H9 (cell line): ENCODE data around the gene GSN. TPM values are rescaled to one million over a fixed set of nuclear protein-coding genes. Genes with fewer than 3 reads are reported as not detected.

Experiments used
- DNase-seq: peaks from one replicate; pipeline ENCODE4 v3.0.0-alpha.2; 2017
- H2AFZ ChIP-seq: one replicate; pipeline ENCODE4 v1.6.1; 2013; ENCODE audit warnings: mild to moderate bottlenecking, low read length, control low read depth, moderate library complexity
- H2AK5ac ChIP-seq: 2 replicates; pipeline ENCODE4 v1.6.1; 2013; ENCODE audit warnings: low read length, control low read depth, mixed read lengths; ENCODE audit not compliant: insufficient read length
- H2BK120ac ChIP-seq: one replicate; pipeline ENCODE4 v1.6.1; 2013; ENCODE audit warnings: low read depth, mild to moderate bottlenecking, low read length, control low read depth, inconsistent platforms; ENCODE audit not compliant: poor library complexity, severe bottlenecking
- H2BK12ac ChIP-seq: 2 replicates; pipeline ENCODE4 v1.6.1; 2013; ENCODE audit warnings: low read length, control low read depth, mixed read lengths, low read depth; ENCODE audit not compliant: insufficient read length
- H2BK15ac ChIP-seq: 2 replicates; pipeline ENCODE4 v1.6.1; 2013; ENCODE audit warnings: low read depth, low read length, control low read depth
- H2BK20ac ChIP-seq: one replicate; pipeline ENCODE4 v1.6.1; 2013; ENCODE audit warnings: low read depth, mild to moderate bottlenecking, low read length, control low read depth, inconsistent platforms; ENCODE audit not compliant: poor library complexity, severe bottlenecking
- H2BK5ac ChIP-seq: 2 replicates; pipeline ENCODE4 v1.6.1; 2013; ENCODE audit warnings: low read length, control low read depth, mixed read lengths; ENCODE audit not compliant: insufficient read length
- H3K14ac ChIP-seq: 2 replicates; pipeline ENCODE4 v1.6.1; 2013; ENCODE audit warnings: low read length, control low read depth; ENCODE audit not compliant: insufficient read depth
- H3K18ac ChIP-seq: 2 replicates; pipeline ENCODE4 v1.6.1; 2013; ENCODE audit warnings: low read depth, mild to moderate bottlenecking, mixed read lengths, low read length, control low read depth; ENCODE audit not compliant: insufficient read length
- H3K23ac ChIP-seq: 2 replicates; pipeline ENCODE4 v1.6.1; 2013; ENCODE audit warnings: low read length, control low read depth, mixed read lengths, low read depth; ENCODE audit not compliant: insufficient read length
- H3K23me2 ChIP-seq: 2 replicates; pipeline ENCODE4 v1.6.1; 2013; ENCODE audit warnings: low read depth, mild to moderate bottlenecking, mixed read lengths, low read length, control low read depth; ENCODE audit not compliant: insufficient read length, poor library complexity, severe bottlenecking
- H3K27ac ChIP-seq: 2 replicates; pipeline ENCODE4 v1.5.1; 2013; ENCODE audit warnings: low read length, control low read depth, mixed read lengths, low read depth; ENCODE audit not compliant: insufficient read length
- H3K27me3 ChIP-seq: 2 replicates; pipeline ENCODE4 v1.6.1; 2013; ENCODE audit warnings: low read length, control low read depth, inconsistent platforms; ENCODE audit not compliant: insufficient read depth
- H3K4ac ChIP-seq: 2 replicates; pipeline ENCODE4 v1.6.1; 2013; ENCODE audit warnings: low read depth, mild to moderate bottlenecking, control low read depth, inconsistent platforms, low read length, moderate library complexity
- H3K4me1 ChIP-seq: 2 replicates; pipeline ENCODE4 v1.6.1; 2013; ENCODE audit warnings: low read length, control low read depth, inconsistent platforms; ENCODE audit not compliant: insufficient read depth
- H3K4me2 ChIP-seq: 2 replicates; pipeline ENCODE4 v1.6.1; 2013; ENCODE audit warnings: low read length, control low read depth, mixed read lengths; ENCODE audit not compliant: insufficient read length, insufficient read depth
- H3K56ac ChIP-seq: 2 replicates; pipeline ENCODE4 v1.6.1; 2013; ENCODE audit warnings: low read depth, mild to moderate bottlenecking, mixed read lengths, low read length, control low read depth; ENCODE audit not compliant: insufficient read length
- H3K79me1 ChIP-seq: 2 replicates; pipeline ENCODE4 v1.6.1; 2013; ENCODE audit warnings: low read depth, mild to moderate bottlenecking, moderate library complexity, low read length, control low read depth, inconsistent platforms; ENCODE audit not compliant: insufficient read depth, poor library complexity, severe bottlenecking
- H3K79me2 ChIP-seq: 2 replicates; pipeline ENCODE4 v1.6.1; 2013; ENCODE audit warnings: low read length, control low read depth, inconsistent platforms; ENCODE audit not compliant: insufficient read depth
- H3K9ac ChIP-seq: 2 replicates; pipeline ENCODE4 v1.6.1; 2013; ENCODE audit warnings: low read length, control low read depth, mixed read lengths; ENCODE audit not compliant: insufficient read length; ENCODE audit errors: extremely low read depth
- H3K9me3 ChIP-seq: one replicate; pipeline ENCODE4 v1.6.1; 2013; ENCODE audit warnings: low read depth, low read length, inconsistent platforms; ENCODE audit not compliant: control insufficient read depth
- H3T11ph ChIP-seq: one replicate; pipeline ENCODE4 v1.6.1; 2013; ENCODE audit warnings: mild to moderate bottlenecking, low read length, control low read depth, inconsistent platforms
- H4K20me1 ChIP-seq: one replicate; pipeline ENCODE4 v1.6.1; 2013; ENCODE audit not compliant: control insufficient read depth, insufficient read length, insufficient read depth
- H4K5ac ChIP-seq: 2 replicates; pipeline ENCODE4 v1.6.1; 2013; ENCODE audit warnings: low read depth, mild to moderate bottlenecking, mixed read lengths, low read length, control low read depth; ENCODE audit not compliant: insufficient read length
- H4K8ac ChIP-seq: replicated peaks from 2 replicates; pipeline ENCODE4 v1.6.1; 2013; ENCODE audit warnings: low read length, control low read depth, mixed read lengths, low read depth; ENCODE audit not compliant: insufficient read length
- H4K91ac ChIP-seq: 2 replicates; pipeline ENCODE4 v1.6.1; 2013; ENCODE audit warnings: low read depth, mild to moderate bottlenecking, moderate library complexity, mixed read lengths, low read length, control low read depth; ENCODE audit not compliant: insufficient read length
- H3K27ac Mint-ChIP-seq, 3 experiments: 2 replicates in 2 of 3; 3 replicates in 1 of 3; pipeline ENCODE4 v1.8.0; 2020 to 2021; ENCODE audit warnings: mixed read lengths in 3 of 3, mild to moderate bottlenecking in 1 of 3, moderate library complexity in 1 of 3
- H3K27me3 Mint-ChIP-seq: 2 replicates; pipeline ENCODE4 v1.8.0; 2021; ENCODE audit warnings: low read depth, mild to moderate bottlenecking, moderate library complexity, mixed read lengths
- H3K36me3 Mint-ChIP-seq, 3 experiments: 2 replicates in 2 of 3; 3 replicates in 1 of 3; pipeline ENCODE4 v1.8.0; 2020 to 2021; ENCODE audit warnings: low read depth in 3 of 3, mixed read lengths in 3 of 3; ENCODE audit not compliant: insufficient read depth in 1 of 3
- H3K4me1 Mint-ChIP-seq, 2 experiments: 2 replicates each; pipeline ENCODE4 v1.8.0; 2020; ENCODE audit warnings: mixed read lengths in 2 of 2
- H3K4me3 Mint-ChIP-seq, 2 experiments: 2 replicates in 1 of 2; 3 replicates in 1 of 2; pipeline ENCODE4 v1.8.0; 2020 to 2021; ENCODE audit warnings: mild to moderate bottlenecking in 2 of 2, mixed read lengths in 2 of 2, moderate library complexity in 1 of 2
- H3K9me3 Mint-ChIP-seq, 2 experiments: 2 replicates in 1 of 2; 3 replicates in 1 of 2; pipeline ENCODE4 v1.8.0; 2020; ENCODE audit warnings: mild to moderate bottlenecking in 2 of 2, mixed read lengths in 2 of 2, moderate library complexity in 1 of 2
- WGBS: extraction: QIAGEN DNeasy Blood & Tissue Kit; methylation state at CpG from one replicate; pipeline ENCODE4 v1.1.7; 2013; ENCODE audit warnings: missing lambda C conversion rate, low lambda C conversion rate, mixed read lengths; ENCODE audit not compliant: insufficient read length; ENCODE audit errors: extremely low coverage; 5-methylcytosine and 5-hydroxymethylcytosine counted together
- total RNA-seq: library from RNA; stranded (reverse); gene quantifications from 2 replicates; pipeline ENCODE4 v1.2.1, GENCODE V29; 2021
- TF ChIP-seq, protein P1 (sequence below): fragments of 200-600 bp; sonication (generic); conservative IDR thresholded peaks from 3 replicates; pipeline ENCODE4 v1.8.0; 2021; ENCODE audit warnings: antibody characterized with exemption, mild to moderate bottlenecking

GSN gene
- total RNA-seq, 1 experiment from 2014 or later, result 14.9 TPM

DNA sequence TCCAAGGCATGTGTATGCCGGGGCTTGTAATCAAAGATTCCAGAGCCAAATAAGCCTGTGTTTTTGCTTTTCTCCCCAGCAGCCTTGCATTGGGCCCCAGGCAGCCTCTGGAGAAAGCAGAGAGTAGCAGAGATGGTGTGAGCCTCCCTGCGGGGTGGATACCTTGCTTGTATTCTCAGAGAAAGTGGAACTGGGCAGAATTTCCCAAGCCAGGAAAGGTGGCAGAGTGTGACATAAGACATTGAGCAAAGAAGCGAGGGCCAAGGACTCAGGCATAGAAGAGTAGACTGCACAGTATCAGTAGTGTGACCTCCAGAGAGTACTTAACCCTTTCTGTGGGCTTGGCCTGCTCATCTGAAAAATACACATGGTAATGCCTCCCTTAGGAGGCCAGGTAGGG lies 1.6 kb upstream of the GSN start:
- peaks cover 0 to 2% (median 0%) of the 10 kb centered on the region in 3 experiments; a peak in 1 of 7 replicates for H3K36me3 Mint-ChIP-seq

More for the DNA sequence above, 1.6 kb upstream of the GSN start:
- no peaks in the 10 kb centered on the region for H3K9me3 ChIP-seq
- no peak overlapping the region for H3T11ph ChIP-seq
- H2BK20ac ChIP-seq, result no peak overlapping the region
- DNase-seq, result no peak
- H3K9ac ChIP-seq, result no peak overlapping the region
- Mint-ChIP-seq H3K9me3 (no peaks in the 10 kb centered on the region), H3K4me3 (no peak overlapping the region), H3K27me3 (peaks cover 91% of the 10 kb centered on the region), H3K27ac (no peak overlapping the region), H3K4me1 (peaks cover 32 to 37% of the 10 kb centered on the region in 2 experiments)
- H3K79me1 ChIP-seq, result no peaks in the 10 kb centered on the region
- H4K91ac ChIP-seq, result no peak overlapping the region
- no peak overlapping the region for H2AFZ ChIP-seq
- peaks cover 19% of the 10 kb centered on the region for H3K23me2 ChIP-seq
- H2BK15ac ChIP-seq, result no peak overlapping the region
- H3K27me3 ChIP-seq, result peaks cover 22% of the 10 kb centered on the region; the same call in 1 of the 2 replicates
- no peak overlapping the region for H2BK12ac ChIP-seq
- no peaks in the 10 kb centered on the region for H4K20me1 ChIP-seq
- no peak overlapping the region for H2BK5ac ChIP-seq
- H3K27ac ChIP-seq, result no peak overlapping the region
- no peak overlapping the region for H3K14ac ChIP-seq
- H4K8ac ChIP-seq, result no peak overlapping the region
- no peak overlapping the region for H3K4ac ChIP-seq
- TF ChIP-seq, protein P1, sequence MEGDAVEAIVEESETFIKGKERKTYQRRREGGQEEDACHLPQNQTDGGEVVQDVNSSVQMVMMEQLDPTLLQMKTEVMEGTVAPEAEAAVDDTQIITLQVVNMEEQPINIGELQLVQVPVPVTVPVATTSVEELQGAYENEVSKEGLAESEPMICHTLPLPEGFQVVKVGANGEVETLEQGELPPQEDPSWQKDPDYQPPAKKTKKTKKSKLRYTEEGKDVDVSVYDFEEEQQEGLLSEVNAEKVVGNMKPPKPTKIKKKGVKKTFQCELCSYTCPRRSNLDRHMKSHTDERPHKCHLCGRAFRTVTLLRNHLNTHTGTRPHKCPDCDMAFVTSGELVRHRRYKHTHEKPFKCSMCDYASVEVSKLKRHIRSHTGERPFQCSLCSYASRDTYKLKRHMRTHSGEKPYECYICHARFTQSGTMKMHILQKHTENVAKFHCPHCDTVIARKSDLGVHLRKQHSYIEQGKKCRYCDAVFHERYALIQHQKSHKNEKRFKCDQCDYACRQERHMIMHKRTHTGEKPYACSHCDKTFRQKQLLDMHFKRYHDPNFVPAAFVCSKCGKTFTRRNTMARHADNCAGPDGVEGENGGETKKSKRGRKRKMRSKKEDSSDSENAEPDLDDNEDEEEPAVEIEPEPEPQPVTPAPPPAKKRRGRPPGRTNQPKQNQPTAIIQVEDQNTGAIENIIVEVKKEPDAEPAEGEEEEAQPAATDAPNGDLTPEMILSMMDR, result no peak
- no peak overlapping the region for H2AK5ac ChIP-seq
- no peak overlapping the region for H3K56ac ChIP-seq
- no peak overlapping the region for H3K4me2 ChIP-seq
- no CpG with 5 or more reads among the region's 3 CpGs for WGBS
- H3K4me1 ChIP-seq, result peaks cover 6% of the 10 kb centered on the region; the same call in 1 of the 2 replicates
- H2BK120ac ChIP-seq, result no peak overlapping the region
- H3K79me2 ChIP-seq, result no peaks in the 10 kb centered on the region
- no peak overlapping the region for H3K23ac ChIP-seq
- H3K18ac ChIP-seq, result no peak overlapping the region
- no peak overlapping the region for H4K5ac ChIP-seq
